ENCODE data around the gene TSPAN33.

Gene TSPAN33

GRCh38 chr7:129136887-129137642 is 7.4 kb upstream of the TSPAN33 start:
- DNase-seq = no peak

- no peak for DNase-seq
Observed at GRCh38 chr7:129143724-129144094, 798 bp upstream of the TSPAN33 start.

GRCh38 chr7:129144834-129145668 is 544 bp downstream of the TSPAN33 start:
- DNase-seq = peak; percentile 10

GRCh38 chr7:129146237-129146979 is 1.9 kb downstream of the TSPAN33 start:
- DNase-seq = no peak

GRCh38 chr7:129147731-129148130 is 3.2 kb downstream of the TSPAN33 start:
- no peak for DNase-seq

GRCh38 chr7:129149511-129149910 is 5.0 kb downstream of the TSPAN33 start:
- DNase-seq = no peak

GRCh38 chr7:129150199-129150996 is 5.9 kb downstream of the TSPAN33 start:
- DNase-seq = no peak

GRCh38 chr7:129157651-129158050 is 13.1 kb downstream of the TSPAN33 start:
- no peak for DNase-seq

- DNase-seq = no peak
Observed at GRCh38 chr7:129159539-129159938, 15.0 kb downstream of the TSPAN33 start.

- no peak for DNase-seq
Observed at GRCh38 chr7:129160161-129160905, 15.8 kb downstream of the TSPAN33 start.

- no peak for DNase-seq
Observed at GRCh38 chr7:129161524-129162225, 17.2 kb downstream of the TSPAN33 start.

GRCh38 chr7:129162732-129163131 is 18.2 kb downstream of the TSPAN33 start:
- DNase-seq = no peak

- DNase-seq = no peak
Observed at GRCh38 chr7:129163875-129164544, 19.5 kb downstream of the TSPAN33 start.

GRCh38 chr7:129166745-129167144 is 22.2 kb downstream of the TSPAN33 start:
- DNase-seq = no peak

GRCh38 chr7:129167817-129168216 is 23.3 kb downstream of the TSPAN33 start:
- DNase-seq = no peak

GRCh38 chr7:129168231-129169021 is 23.9 kb downstream of the TSPAN33 start:
- DNase-seq = no peak

GRCh38 chr7:129169171-129169671 is 24.7 kb downstream of the TSPAN33 start:
- DNase-seq = peak; percentile 9

- DNase-seq = no peak
Observed at GRCh38 chr7:129169686-129170440, 25.4 kb downstream of the TSPAN33 start.
